ENCODE data around the gene HS3ST5.
"Not testable (repeated sequence)": the region's sequence is repeated elsewhere in the genome, so short reads cannot be mapped to it uniquely, and the experiment has no call there.

The HS3ST5 gene

DNA sequence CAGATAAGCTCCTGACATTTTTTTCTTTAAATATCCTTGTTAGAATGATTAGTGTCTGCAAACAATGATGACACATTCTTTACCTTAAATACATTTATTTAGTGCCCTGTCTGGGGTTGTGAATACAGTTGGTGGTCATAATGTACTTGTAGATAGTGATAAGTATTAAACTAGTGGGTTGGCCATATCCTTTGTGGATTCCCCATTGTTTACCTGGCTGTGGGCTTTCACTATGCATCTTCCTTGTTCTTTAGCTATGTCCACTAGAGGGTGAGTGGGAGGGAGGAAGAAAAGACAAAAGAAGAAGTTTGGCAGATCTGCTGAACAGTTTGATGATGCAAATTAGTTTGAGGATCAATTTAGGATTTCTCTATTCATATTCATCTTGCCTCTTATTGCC, 15.7 kb downstream of the HS3ST5 start:
- DNase-seq = no peak

DNA sequence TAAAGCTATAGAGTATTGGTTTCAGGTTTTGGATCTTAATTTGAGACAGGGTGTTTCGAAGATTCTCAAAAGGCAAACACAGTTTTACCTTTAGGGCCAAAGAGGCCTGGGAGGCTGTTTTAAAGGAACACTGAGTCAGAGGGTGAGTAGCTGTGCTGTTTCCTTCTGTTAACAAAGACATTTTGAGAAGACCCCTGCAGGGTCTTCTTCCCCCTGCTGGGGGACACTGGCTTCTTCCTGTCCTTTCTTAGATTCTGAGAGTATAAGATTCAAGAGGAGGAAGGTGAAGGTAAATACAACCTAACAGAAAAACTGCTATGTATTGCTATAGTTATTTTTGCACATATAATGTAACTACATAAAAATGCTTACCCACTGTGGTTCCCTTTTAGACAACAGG, 19.0 kb downstream of the HS3ST5 start:
- DNase-seq = no peak

DNA sequence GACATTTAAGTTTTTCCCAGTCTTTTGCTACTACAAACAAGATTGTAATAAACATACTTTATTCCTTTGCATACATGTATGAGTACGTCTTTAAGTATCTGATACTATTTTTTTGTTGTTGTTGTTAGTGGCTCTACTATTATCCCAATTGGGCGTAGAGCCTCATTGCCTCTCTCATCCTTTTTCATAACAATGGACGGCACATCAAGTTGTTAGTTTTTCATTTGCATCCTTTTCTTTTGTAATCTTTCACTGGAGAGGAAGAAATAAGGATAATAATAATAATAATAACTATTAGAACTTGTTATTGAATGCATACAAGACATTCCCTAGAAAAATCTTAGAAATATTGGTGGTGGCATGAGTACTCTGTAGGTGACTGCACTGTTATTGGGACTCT, 23.1 kb downstream of the HS3ST5 start:
- no peak for DNase-seq

DNA sequence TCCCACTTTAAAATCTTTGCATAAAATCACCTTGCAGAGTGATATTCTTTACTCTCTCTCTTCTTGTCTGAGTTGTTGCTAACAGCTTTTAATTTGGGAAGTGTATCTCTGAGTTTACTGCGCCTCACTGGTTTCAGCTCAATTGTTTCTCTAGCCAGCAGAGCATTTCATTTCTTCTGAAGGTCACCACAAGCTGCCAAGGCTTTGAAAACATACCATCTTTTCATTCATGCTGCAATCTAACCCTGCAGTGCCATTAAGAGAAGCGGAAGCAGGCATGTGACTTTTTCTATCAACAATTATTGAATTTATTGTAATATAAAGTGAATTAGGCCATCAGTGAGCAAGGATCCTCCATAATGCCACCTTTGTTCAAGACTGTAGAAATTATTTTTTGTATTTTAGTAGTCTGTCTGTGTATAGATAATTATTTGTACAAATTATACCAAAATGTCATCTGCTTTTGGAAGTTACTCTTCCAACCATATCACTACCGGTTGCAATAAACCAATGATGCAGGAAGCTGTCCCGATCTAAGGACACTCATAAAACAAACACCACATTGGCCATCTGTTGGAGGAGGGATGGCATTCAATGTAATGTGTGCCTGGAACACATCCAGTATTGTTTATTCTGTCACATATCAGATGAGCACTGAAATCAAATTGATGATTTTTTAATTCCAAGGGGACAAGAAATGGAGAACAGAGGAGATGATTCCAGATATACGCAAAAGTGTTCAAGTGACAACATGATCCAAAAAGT, 26.8 kb downstream of the HS3ST5 start:
- no peak for DNase-seq

DNA sequence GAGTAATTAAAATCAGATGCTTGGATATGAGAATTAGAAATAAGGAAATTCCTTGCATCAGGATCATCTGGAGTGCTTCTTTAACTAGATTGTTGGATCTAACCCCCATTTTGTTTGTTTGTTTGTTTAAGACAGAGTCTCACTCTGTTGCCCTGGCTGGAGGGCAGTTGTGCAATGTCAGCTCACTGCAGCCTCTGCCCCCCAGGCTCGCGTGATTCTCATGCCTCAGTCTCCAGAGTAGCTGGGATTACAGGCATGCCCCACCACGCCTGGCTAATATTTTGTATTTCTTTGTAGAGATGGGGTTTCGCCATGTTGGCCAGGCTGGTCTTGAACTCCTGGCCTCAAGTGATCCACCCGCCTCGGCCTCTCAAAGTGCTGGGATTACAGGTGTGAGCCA, 29.0 kb downstream of the HS3ST5 start:
- not testable (repeated sequence) for DNase-seq

DNA sequence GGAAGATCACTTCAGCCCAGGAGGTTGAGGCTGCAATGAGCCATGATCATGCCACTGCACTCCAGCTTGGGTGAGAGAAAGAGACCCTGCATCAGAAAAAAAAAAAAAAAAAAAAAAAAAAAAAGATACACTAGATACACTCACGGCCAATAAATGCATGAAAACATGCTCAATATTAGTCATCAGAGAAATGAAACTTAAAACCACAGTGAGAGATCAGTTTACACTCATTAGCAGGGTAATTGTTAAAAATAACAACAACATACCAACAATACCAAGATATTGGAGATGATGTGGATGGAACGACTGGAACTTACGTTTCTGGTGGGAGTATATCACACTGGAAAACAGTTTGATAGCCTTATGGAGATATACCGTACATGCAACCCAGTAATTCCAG, 29.9 kb downstream of the HS3ST5 start:
- no peak for DNase-seq

DNA sequence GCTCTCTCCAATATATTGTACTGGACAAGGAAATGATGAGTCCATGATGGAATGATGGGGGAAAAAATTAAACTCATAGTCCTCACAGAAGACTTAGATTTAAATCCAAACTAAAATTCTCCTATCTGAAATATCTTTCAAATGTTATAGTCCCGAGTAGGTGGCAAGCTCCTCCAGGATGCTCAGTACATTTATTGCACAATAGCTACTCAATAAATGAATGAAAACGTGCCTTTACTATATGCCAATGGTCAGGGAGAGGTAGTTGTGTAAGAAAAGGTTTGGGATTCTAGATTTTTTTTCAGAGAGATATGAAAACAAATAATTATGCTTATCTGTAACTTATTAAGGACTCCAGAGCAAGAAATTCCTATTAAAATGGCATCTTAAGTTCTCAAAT, 32.8 kb downstream of the HS3ST5 start:
- DNase-seq = no peak

DNA sequence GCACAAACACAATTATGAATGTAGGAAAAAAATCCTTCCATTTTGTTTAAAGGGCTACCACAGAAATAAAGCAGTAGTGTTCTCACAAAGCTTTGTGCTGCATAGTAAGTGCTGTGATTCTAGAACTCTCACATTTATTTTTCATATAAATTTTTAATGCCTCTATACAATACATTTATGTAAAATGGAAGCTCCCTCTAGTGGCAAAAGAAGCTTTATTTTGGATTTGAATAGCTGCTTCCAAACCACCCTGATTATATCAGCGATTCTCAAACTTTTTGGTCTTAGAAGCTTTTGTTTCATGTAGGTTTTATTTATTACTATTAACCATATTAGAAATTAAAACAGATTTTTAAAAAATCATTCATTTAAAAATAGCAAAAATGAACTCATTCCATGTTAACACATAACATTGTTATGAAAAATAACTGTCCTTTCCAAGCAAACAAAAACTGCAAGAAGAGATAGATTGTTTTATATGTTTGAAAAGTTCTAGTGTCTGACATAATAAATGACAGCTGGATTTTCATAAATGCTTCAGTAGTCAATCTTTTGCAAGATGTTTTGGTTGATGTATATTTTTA, 38.4 kb downstream of the HS3ST5 start:
- DNase-seq = no peak

DNA sequence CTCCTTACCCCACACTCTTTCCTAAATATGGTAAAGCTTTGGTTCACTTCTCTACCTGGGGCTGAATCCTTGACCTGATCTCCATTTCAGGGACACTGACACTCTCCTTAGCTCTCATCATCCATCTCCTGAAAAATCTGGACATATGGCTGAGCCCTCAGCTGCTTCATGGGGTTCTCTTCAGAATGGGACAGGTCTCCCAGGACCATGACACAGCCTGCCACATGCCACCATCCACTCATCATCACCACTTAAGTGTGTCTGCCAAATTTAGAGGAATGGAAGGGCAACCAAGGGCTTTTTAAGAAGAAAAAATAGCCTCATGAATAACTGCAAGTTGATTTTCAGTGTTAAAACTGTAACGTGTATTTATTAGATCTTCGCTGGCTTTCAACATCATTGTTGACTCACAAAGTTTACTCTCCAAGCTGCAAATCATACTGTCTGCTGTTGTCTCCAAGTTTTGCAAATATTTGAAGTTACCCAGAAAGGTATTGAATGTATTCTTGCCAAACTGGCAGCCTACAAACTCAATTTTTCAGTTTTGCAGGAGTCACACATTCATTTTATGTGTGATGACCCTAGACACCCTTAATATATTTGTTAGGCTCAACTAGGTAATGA, 41.1 kb downstream of the HS3ST5 start:
- DNase-seq = no peak

DNA sequence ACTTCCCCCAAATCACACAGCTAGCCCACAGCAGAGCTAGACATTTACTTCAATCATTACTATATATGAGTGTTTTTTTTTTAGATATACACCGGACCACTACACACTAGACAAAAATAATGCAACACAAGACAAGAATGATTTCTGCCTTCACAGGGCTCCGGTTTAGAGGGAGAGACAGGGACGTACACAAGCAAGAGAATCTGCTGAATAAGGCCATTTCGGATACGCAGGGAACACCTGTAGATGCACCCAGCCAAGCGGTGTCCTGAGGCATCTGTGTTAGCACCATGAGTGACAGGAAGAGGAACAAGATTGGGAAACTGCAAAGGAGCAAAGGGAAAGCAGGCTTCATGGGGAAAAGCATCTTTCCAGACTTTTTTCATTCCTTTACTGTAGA, 45.7 kb downstream of the HS3ST5 start:
- DNase-seq = no peak

DNA sequence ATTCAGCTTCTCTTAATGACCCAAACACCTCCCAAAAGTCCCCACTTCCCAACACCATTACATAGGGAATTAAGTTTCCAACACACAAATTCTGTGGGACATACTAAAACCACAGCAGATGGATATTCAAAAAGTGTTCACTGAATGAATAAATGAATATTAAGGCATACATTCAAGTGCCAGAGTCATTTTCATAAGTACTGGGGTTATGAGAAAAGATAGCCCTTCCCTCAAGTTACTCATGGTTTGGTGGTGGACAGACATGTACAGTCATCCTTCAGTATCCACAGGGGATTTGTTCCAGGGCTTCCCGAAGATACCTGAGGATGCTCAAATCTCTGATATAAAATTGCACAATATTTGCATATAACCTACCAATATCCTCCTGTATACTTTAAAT, 50.4 kb downstream of the HS3ST5 start:
- DNase-seq = no peak

DNA sequence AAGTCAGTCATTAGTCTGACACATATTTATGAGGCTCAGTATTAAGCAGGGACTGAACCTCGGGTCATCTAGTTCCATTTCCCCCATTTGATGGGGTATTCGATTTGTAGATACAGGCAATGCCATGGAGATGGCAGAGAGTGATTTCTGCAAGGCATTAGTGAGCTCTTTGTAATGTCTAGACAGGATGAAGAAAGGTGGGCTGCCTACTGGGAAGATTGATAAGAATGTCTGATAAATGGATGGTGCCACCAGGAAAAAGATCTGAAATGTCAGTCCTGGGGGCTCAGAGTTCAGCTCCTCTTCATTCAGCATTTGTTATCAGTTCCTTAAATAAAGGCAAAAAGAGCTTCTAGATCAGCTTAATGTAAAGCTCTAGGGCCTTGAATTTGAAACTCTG, 51.4 kb downstream of the HS3ST5 start:
- DNase-seq = no peak

DNA sequence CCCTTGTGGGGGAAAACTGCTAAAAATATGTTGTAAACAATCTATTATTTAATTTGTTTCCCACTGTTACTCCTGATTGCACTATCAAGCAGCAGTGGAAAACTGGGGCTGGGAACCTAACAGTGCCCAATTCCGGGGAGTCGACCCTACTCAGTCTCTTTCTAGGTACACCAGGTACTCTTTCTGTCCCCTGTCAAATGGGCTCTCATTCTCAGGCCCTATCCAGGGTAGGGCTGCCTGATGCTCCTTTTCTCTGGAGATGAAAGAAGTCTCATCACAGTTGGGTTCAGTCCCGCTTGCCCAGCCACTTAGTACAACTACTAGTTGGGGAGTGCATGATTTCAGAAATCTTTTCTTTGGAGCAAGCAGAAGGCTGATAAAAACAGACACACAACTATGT, 52.0 kb downstream of the HS3ST5 start:
- DNase-seq = no peak

DNA sequence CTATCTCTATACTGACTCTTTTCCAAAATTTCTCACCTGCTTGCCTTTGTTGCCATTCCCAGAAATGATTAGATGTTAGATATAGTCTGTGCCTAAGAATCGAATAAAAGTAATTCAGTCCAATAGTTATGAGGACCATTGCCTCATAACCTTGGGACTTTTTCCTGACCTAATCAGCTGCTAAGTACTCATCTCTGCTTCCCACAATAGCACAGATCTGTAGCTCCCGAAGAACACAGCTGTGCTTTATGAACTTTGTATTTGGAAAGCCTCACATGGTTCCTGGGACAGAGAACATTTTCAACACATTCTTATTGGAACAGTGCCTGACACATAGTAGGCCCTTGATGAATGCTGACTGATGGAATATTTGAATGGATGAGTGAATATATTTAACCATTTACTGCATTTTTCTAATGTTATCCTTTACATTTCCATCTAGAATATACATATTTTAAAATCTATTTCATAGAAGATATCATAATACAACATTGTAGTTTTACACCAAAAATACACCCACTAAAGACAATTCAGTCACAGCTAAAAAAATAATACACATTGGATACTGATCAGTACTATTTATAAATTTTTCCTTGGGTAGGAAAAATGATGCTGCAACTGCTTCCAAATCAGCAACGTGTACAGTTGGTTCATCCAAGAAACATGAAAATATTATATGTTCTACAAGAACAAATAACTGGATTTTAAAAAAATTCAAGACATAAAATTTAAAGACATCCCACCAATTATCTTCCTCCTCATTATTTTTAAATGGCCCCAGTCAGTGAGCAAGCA, 53.9 kb downstream of the HS3ST5 start:
- DNase-seq = no peak

DNA sequence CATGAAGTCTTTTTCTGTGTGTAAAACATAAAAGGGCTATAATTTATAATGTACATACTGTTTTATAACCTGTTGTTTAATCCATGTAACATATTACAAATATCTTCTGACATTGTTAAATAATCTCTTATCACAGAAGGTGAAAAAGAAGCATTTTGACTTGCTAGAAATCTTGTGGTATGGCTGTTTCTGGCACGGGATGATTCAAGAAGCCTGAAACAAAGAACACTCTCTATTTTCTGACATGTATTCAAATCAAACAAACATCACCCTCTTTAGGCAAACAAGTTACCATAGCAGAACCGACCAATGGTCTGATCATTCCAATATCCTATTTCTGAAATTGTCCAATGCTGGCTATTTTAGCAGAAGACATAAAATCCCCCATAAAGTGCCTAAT, 55.4 kb downstream of the HS3ST5 start:
- no peak for DNase-seq

DNA sequence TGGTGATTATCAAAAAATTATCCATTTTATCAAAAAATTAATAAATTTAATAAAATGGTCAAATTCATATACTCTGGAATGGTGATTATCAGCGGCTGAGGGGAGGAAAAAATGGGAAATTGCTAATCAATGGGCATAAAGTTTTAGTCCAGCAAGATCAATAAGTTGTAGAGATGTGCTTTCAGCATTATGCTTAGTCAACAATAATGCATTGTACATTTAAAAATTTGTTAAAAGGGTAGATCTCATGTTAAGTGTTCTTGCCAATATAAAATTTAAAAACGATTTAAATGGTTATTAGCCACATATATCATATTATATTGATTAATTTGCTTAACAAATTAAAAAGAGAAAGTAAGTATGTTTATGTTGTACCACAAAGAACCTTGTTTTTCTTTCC, 56.6 kb downstream of the HS3ST5 start:
- DNase-seq = no peak

DNA sequence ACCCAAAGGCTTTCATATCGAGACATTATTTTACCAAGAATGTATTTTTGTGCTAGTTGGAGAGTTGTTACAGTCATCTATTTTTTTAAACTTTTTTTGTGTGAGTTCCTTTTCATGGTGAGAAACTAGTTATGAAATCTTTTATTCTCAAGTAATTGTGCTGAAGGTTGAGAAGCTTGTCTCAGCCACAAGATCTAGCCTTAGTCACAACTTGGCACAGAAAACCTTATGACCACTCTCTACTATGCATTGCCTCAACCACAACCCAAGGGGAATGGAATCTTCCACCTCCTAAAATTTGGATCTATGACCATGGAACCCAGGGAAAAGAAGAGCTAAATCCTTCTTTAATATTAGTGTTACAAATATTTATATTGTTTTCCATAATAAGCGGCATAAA, 58.5 kb downstream of the HS3ST5 start:
- DNase-seq = no peak

DNA sequence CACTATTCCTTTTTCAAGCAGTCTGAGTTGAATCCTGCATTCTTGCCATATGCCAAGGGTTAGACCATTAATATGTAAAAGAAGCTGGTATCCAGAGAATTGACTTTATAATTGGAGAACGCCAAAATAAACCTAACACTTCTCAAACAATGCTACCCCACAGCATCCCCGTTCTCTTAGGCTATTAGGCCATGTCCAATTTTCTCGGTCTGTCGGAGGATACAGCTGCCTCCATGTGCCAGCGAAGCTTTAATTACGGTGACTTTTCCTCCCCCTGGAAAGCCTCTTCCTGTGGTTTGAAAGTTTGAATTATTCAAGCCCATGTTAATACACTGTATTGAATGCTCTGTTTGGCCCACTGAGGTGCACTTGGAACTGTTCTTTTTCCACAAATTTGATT, 60.5 kb downstream of the HS3ST5 start:
- no peak for DNase-seq

DNA sequence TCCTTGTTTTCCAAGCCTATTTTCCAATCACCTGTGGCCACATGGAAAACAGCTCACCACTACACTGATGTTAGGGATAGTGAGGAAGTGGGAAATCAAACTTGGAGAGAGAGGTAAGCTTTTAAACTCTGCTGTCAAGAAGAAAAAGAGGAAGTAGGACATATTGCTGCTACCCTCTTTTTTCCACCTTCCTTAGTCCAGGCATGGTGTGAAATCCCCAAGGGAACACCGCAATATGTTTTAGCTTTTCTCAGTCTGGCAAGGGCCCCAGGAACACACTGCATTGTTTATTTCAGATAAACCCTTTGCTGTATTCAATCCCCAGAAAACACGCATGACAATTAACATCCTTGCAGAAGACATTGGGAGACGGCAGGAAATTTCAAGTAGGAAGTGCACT, 61.3 kb downstream of the HS3ST5 start:
- no peak for DNase-seq

DNA sequence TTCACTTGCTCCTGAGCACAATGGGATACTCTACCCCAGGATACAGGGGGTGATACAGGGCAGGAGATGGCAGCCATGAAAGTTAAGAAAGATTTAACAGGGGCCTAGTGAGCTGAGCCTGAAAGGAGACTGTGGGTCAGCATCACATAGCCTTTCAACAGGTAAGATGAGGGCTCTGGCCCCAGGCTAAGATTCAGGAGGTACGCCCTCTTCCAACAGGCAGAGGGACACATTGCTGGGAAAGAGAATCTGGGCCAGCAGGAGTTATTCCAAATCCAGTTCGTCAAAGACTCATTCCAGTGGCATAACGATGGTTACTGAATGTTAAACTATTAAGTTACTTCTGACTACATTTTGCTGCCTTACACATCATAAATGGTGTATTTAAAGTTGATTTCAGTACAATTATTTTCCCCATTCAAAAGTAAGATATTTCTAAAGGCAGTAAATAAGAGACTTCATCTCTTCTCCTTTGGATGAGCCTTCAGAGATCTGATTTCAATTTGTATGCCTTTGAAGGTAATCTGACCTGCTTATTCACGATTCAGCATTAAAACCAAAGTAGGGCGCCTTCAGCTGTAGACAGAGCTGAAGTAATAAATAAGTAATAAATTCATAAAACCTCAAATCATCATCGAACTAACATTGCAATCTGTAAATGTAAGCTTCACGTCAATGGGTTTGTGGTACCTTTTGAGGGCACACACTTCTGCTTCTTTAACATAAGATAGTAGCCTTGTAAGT, 62.4 kb downstream of the HS3ST5 start:
- DNase-seq = no peak

DNA sequence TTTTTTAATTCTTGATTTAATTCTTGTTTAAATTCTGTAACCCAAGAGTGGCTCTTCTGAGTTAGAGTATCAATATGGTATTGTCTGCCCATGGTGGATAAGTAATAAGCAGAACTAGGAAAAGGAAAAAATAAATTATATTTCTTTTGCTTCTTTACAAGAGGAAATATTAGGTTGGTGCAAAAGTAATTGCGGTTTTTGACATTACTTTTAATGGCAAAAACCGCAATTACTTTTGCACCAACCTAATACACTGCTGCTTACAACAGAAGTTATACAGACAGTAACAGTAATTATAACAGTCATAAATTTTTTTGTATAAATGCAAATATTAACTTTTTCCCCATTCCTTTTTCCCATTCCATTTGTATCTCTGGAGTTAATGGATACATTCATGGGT, 65.6 kb downstream of the HS3ST5 start:
- no peak for DNase-seq

DNA sequence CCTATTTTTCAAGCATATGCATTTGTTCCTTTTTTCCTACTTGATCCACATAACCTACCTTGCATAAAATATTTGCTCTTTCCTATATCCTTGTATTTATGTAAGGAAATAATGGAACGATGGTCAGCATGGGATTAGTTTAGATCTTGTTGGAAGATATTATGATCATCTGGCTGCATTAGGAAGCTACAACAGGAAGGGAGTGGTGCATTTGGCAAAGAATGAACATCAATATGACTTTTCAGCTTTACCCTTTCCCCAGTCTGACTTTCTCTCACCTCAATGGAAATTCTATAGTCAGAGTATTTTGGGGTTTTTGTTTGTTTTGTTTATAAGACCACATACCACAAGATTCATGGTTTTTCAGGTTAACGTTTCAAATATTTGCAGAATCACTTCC, 66.0 kb downstream of the HS3ST5 start:
- no peak for DNase-seq

DNA sequence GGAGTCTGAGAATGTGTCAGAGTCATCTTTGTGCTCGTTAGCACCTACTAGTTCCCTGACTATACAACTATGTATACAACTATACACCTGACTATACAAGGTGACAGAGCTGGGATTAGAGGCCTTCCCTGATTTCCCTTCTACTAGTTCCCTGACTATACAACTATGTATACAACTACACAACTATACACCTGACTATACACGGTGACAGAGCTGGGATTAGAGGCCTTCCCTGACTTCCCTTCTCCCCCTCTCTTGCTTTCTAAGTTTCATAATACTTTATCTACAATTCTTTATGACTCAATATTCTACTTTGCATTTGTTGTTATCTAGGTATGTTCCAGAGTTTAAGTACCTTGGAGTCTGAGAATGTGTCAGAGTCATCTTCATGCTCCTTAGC, 68.0 kb downstream of the HS3ST5 start:
- DNase-seq = no peak
